Activated T-cell treated with anti-CD3 and anti-CD28 coated beads, Interleukin-2, amount 50 U/mL, for 24 hours (primary cell): ENCODE results near the gene AKAP12.

Experiments
- DNase-seq: peaks from one replicate; pipeline ENCODE4 v3.0.0-alpha.2; 2020
- H3K27ac Mint-ChIP-seq: 2 replicates; pipeline ENCODE4 v1.8.0; 2020; ENCODE audit warnings: mild to moderate bottlenecking, mixed read lengths
- H3K27me3 Mint-ChIP-seq: 2 replicates; pipeline ENCODE4 v1.8.0; 2020; ENCODE audit warnings: mixed read lengths
- H3K36me3 Mint-ChIP-seq: 2 replicates; pipeline ENCODE4 v1.8.0; 2020; ENCODE audit warnings: low read depth, mixed read lengths
- H3K4me1 Mint-ChIP-seq: 2 replicates; pipeline ENCODE4 v1.8.0; 2020; ENCODE audit warnings: low read depth, mixed read lengths
- H3K4me3 Mint-ChIP-seq: 2 replicates; pipeline ENCODE4 v1.8.0; 2020; ENCODE audit warnings: mild to moderate bottlenecking, moderate library complexity, mixed read lengths
- H3K9me3 Mint-ChIP-seq: 2 replicates; pipeline ENCODE4 v1.8.0; 2020; ENCODE audit warnings: mixed read lengths

Gene AKAP12

GRCh38 chr6:151391471-151392413, 152.0 kb downstream of the AKAP12 start, which contains the start of gene ZBTB2:
ZBTB2 (minus strand) TSS chr6:151391559; CDS start chr6:151373637, 17,922 bp downstream.
- H3K4me1 Mint-ChIP-seq = peaks cover 63% of the 10 kb centered on the region
- H3K27ac Mint-ChIP-seq = peak within 1 kb of the TSS; percentile 97
- peaks cover 62% of the 10 kb centered on the region for H3K36me3 Mint-ChIP-seq
- H3K4me3 Mint-ChIP-seq = peak within 1 kb of the TSS; percentile 98
- H3K9me3 Mint-ChIP-seq = no peaks in the 10 kb centered on the region
- no peaks in the 10 kb centered on the region for H3K27me3 Mint-ChIP-seq
- peak; percentile 76 for DNase-seq

- Mint-ChIP-seq H3K4me3 (peak overlapping the region; percentile 98), H3K27me3 (no peaks in the 10 kb centered on the region)
- no peak for DNase-seq
These were observed 152.7 kb downstream of the AKAP12 start for GRCh38 chr6:151392427-151392826.

GRCh38 chr6:151393410-151393809, 153.6 kb downstream of the AKAP12 start:
- no peak for DNase-seq
- Mint-ChIP-seq H3K9me3 (no peaks in the 10 kb centered on the region), H3K36me3 (peaks cover 63% of the 10 kb centered on the region), H3K4me3 (peak overlapping the region; percentile 98), H3K27ac (peak overlapping the region; percentile 97), H3K27me3 (no peaks in the 10 kb centered on the region), H3K4me1 (peaks cover 62% of the 10 kb centered on the region)

More at GRCh38 chr6:151392427-151392826, 152.7 kb downstream of the AKAP12 start:
- H3K27ac Mint-ChIP-seq = peak overlapping the region; percentile 97
- H3K36me3 Mint-ChIP-seq = peaks cover 62% of the 10 kb centered on the region
- H3K9me3 Mint-ChIP-seq = no peaks in the 10 kb centered on the region
- H3K4me1 Mint-ChIP-seq = peaks cover 62% of the 10 kb centered on the region

GRCh38 chr6:151399679-151400078, 159.9 kb downstream of the AKAP12 start:
- DNase-seq = no peak
- peak overlapping the region; percentile 5 for H3K27ac Mint-ChIP-seq
- H3K9me3 Mint-ChIP-seq = no peaks in the 10 kb centered on the region
- no peak overlapping the region for H3K4me3 Mint-ChIP-seq
- peaks cover 74% of the 10 kb centered on the region for H3K36me3 Mint-ChIP-seq
- peaks cover 77% of the 10 kb centered on the region for H3K4me1 Mint-ChIP-seq
- H3K27me3 Mint-ChIP-seq = no peaks in the 10 kb centered on the region

GRCh38 chr6:151400473-151400872, 160.7 kb downstream of the AKAP12 start:
- H3K4me3 Mint-ChIP-seq = no peak overlapping the region
- H3K27me3 Mint-ChIP-seq = no peaks in the 10 kb centered on the region
- peaks cover 71% of the 10 kb centered on the region for H3K4me1 Mint-ChIP-seq
- peaks cover 76% of the 10 kb centered on the region for H3K36me3 Mint-ChIP-seq
- peak overlapping the region; percentile 82 for H3K27ac Mint-ChIP-seq
- DNase-seq = no peak
- no peaks in the 10 kb centered on the region for H3K9me3 Mint-ChIP-seq

GRCh38 chr6:151402228-151402627, 162.5 kb downstream of the AKAP12 start:
- DNase-seq = no peak
- no peaks in the 10 kb centered on the region for H3K27me3 Mint-ChIP-seq
- peak overlapping the region; percentile 55 for H3K27ac Mint-ChIP-seq
- H3K4me1 Mint-ChIP-seq = peaks cover 69% of the 10 kb centered on the region
- H3K9me3 Mint-ChIP-seq = no peaks in the 10 kb centered on the region
- peaks cover 79% of the 10 kb centered on the region for H3K36me3 Mint-ChIP-seq
- H3K4me3 Mint-ChIP-seq = no peak overlapping the region

- H3K9me3 Mint-ChIP-seq = no peaks in the 10 kb centered on the region
- peaks cover 57% of the 10 kb centered on the region for H3K4me1 Mint-ChIP-seq
- no peaks in the 10 kb centered on the region for H3K27me3 Mint-ChIP-seq
- no peak for DNase-seq
- peak overlapping the region; percentile 48 for H3K27ac Mint-ChIP-seq
- no peak overlapping the region for H3K4me3 Mint-ChIP-seq
- H3K36me3 Mint-ChIP-seq = peaks cover 79% of the 10 kb centered on the region
These were observed 164.1 kb downstream of the AKAP12 start for GRCh38 chr6:151403919-151404308.
